Right hindlimb (tissue), 1 donor: ENCODE results near the gene AMOT.
A peak's percentile ranks its signal among the peaks of the same experiment; 100 is the strongest.

Experiments
- DNase-seq: peaks from one replicate; pipeline ENCODE4 v3.0.0-alpha.2; 2018

AMOT gene

GRCh38 chrX:112736310-112736709 lies 104.3 kb downstream of the AMOT start:
- DNase-seq = no peak

GRCh38 chrX:112735147-112735546 lies 105.5 kb downstream of the AMOT start:
- DNase-seq = no peak

DNA sequence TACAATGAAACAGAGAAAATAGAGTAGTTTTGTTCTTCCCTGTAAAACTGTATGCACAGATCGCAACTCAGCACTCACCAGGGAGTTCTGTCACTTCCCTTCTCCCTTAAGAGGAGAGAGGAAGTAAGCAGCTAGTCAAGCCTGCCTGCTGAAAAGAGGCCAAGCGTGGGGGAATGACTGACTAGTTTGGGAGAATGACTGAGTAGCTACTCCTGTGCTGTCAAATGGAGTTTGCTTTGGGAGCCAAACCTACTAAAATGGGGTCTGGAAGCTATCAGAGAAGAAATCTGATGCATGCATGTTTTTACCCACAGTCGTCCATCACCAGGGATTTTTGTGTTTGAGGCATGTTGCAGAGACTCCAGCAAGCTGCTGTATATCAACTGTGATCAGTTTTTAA lies 106.3 kb downstream of the AMOT start:
- peak; percentile 55 for DNase-seq

DNA sequence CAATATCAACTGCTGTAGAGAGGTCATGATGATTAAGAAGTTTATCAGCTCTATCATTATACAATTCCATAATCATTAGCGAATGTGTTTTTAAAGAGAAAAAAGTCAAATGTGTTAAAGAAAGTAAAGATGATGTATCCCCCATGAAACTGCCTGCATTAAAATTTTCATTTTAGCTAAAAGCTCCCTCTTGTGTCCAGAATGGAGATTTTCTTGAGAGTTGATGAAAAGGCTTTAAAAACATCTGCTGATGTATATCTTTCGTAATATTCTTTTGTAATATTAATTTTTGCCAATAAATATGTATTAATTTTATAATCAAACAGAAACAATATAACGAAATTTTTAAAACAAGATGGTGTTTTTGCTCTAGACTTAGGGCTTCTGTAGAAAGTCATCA lies 108.8 kb downstream of the AMOT start:
- DNase-seq = no peak
